Activated T-cell treated with anti-CD3 and anti-CD28 coated beads for 24 hours (primary cell): ENCODE data around the gene RXRB.

ENCODE experiments used
- DNase-seq: peaks from one replicate; pipeline ENCODE4 v3.0.0-alpha.2; 2020; ENCODE audit warnings: low read depth

The RXRB gene

GRCh38 chr6:33175436-33176069, 24.9 kb downstream of the RXRB start:
- DNase-seq = no peak

GRCh38 chr6:33174784-33175183, 25.7 kb downstream of the RXRB start:
- no peak for DNase-seq

GRCh38 chr6:33173535-33174180, 26.8 kb downstream of the RXRB start:
- no peak for DNase-seq

- DNase-seq = no peak
These were observed 27.6 kb downstream of the RXRB start for GRCh38 chr6:33172688-33173534.

GRCh38 chr6:33171880-33172687, 28.4 kb downstream of the RXRB start:
- DNase-seq = no peak

- no peak for DNase-seq
These were observed 29.2 kb downstream of the RXRB start for GRCh38 chr6:33171016-33171879.

- DNase-seq = no peak
These were observed 30.1 kb downstream of the RXRB start for GRCh38 chr6:33170176-33171015.

- DNase-seq = no peak
These were observed 30.9 kb downstream of the RXRB start for GRCh38 chr6:33169291-33170175.

- no peak for DNase-seq
These were observed 31.8 kb downstream of the RXRB start for GRCh38 chr6:33168639-33169038.

- DNase-seq = no peak
These were observed 32.2 kb downstream of the RXRB start for GRCh38 chr6:33168284-33168601.

GRCh38 chr6:33167374-33168283, 32.8 kb downstream of the RXRB start:
- DNase-seq = no peak

- no peak for DNase-seq
These were observed 33.7 kb downstream of the RXRB start for GRCh38 chr6:33166811-33167210.

GRCh38 chr6:33166363-33166762, 34.1 kb downstream of the RXRB start:
- no peak for DNase-seq

- DNase-seq = no peak
These were observed 34.7 kb downstream of the RXRB start for GRCh38 chr6:33165581-33166258.

- no peak for DNase-seq
These were observed 35.6 kb downstream of the RXRB start for GRCh38 chr6:33164665-33165373.

GRCh38 chr6:33164176-33164575, 36.3 kb downstream of the RXRB start:
- DNase-seq = no peak

GRCh38 chr6:33163540-33163939, 36.9 kb downstream of the RXRB start:
- DNase-seq = no peak
